D721Med (cell line): ENCODE data around the gene AREL1.

Experiments
- DNase-seq: peaks from one replicate; pipeline ENCODE4 v3.0.0; 2011; ENCODE audit warnings: low spot score; ENCODE audit not compliant: insufficient read length
- FAIRE-seq: peaks from 2 replicates; lab custom pipeline; 2011; peaks lifted over from hg19 to GRCh38; lab: Jason Lieb, UNC
- CTCF ChIP-seq: IDR thresholded peaks from 2 replicates; pipeline ENCODE4 v1.5.1; 2012; ENCODE audit warnings: mild to moderate bottlenecking, control low read depth; ENCODE audit not compliant: insufficient read depth; ENCODE audit errors: missing control alignments

AREL1 gene

GRCh38 chr14:74739293-74740030 lies 26.6 kb upstream of the AREL1 start:
- DNase-seq (no peak), FAIRE-seq (no peak)

GRCh38 chr14:74737753-74738325 lies 25.0 kb upstream of the AREL1 start:
- TF ChIP-seq CTCF, result no peak
- DNase-seq (no peak), FAIRE-seq (no peak)

More at GRCh38 chr14:74739293-74740030, 26.6 kb upstream of the AREL1 start:
- no peak for TF ChIP-seq CTCF

- DNase-seq, result no peak
- no peak for FAIRE-seq
- TF ChIP-seq CTCF, result no peak
Observed at GRCh38 chr14:74735125-74735524, 22.2 kb upstream of the AREL1 start.

GRCh38 chr14:74733221-74733620 lies 20.3 kb upstream of the AREL1 start:
- DNase-seq (no peak), FAIRE-seq (no peak)

GRCh38 chr14:74732387-74732786 lies 19.5 kb upstream of the AREL1 start:
- DNase-seq (no peak), FAIRE-seq (peak; percentile 32)
- no peak for TF ChIP-seq CTCF

More at GRCh38 chr14:74733221-74733620, 20.3 kb upstream of the AREL1 start:
- TF ChIP-seq CTCF, result no peak

- FAIRE-seq, result no peak
- no peak for TF ChIP-seq CTCF
- DNase-seq, result no peak
Observed at GRCh38 chr14:74723134-74723533, 10.3 kb upstream of the AREL1 start.

GRCh38 chr14:74720526-74720925 lies 7.6 kb upstream of the AREL1 start:
- TF ChIP-seq CTCF, result no peak
- no peak for DNase-seq
- no peak for FAIRE-seq
